ENCODE measurements around the gene CDYL.

CDYL gene

GRCh38 chr6:4941782-4942672 is 165.8 kb downstream of the CDYL start:
- no peak overlapping the region for H3K4me3 ChIP-seq (ENCODE audit: low read length)
- H3K36me3 ChIP-seq (ENCODE audit: control insufficient read depth, insufficient read depth, low read length): no peaks in the 10 kb centered on the region
- no peaks in the 10 kb centered on the region for H3K9me3 ChIP-seq (ENCODE audit: control insufficient read depth, low read length)
- no peak overlapping the region for H3K9ac ChIP-seq (ENCODE audit: low read length)
- H3K4me1 ChIP-seq (ENCODE audit: control insufficient read depth, insufficient read depth, low read length): peaks cover 10% of the 10 kb centered on the region
- H3K27me3 ChIP-seq (ENCODE audit: control insufficient read depth, insufficient read depth, low read length): no peaks in the 10 kb centered on the region

- Histone ChIP-seq H3K4me1 (ENCODE audit: control insufficient read depth, insufficient read depth, low read length) (peaks cover 10% of the 10 kb centered on the region), H3K9me3 (ENCODE audit: control insufficient read depth, low read length) (no peaks in the 10 kb centered on the region), H3K27me3 (ENCODE audit: control insufficient read depth, insufficient read depth, low read length) (no peaks in the 10 kb centered on the region), H3K36me3 (ENCODE audit: control insufficient read depth, insufficient read depth, low read length) (no peaks in the 10 kb centered on the region), H3K9ac (ENCODE audit: low read length) (no peak overlapping the region), H3K4me3 (ENCODE audit: low read length) (no peak overlapping the region)
Measured at GRCh38 chr6:4942673-4943009, 166.4 kb downstream of the CDYL start.

GRCh38 chr6:4943716-4944115 is 167.5 kb downstream of the CDYL start:
- H3K36me3 ChIP-seq (ENCODE audit: control insufficient read depth, insufficient read depth, low read length): no peaks in the 10 kb centered on the region
- H3K9ac ChIP-seq (ENCODE audit: low read length): no peak overlapping the region
- no peaks in the 10 kb centered on the region for H3K27me3 ChIP-seq (ENCODE audit: control insufficient read depth, insufficient read depth, low read length)
- H3K9me3 ChIP-seq (ENCODE audit: control insufficient read depth, low read length): no peaks in the 10 kb centered on the region
- H3K4me1 ChIP-seq (ENCODE audit: control insufficient read depth, insufficient read depth, low read length): peaks cover 10% of the 10 kb centered on the region
- no peak overlapping the region for H3K4me3 ChIP-seq (ENCODE audit: low read length)

- no peaks in the 10 kb centered on the region for H3K36me3 ChIP-seq (ENCODE audit: control insufficient read depth, insufficient read depth, low read length)
- peaks cover 10% of the 10 kb centered on the region for H3K4me1 ChIP-seq (ENCODE audit: control insufficient read depth, insufficient read depth, low read length)
- no peak overlapping the region for H3K4me3 ChIP-seq (ENCODE audit: low read length)
- no peak overlapping the region for H3K9ac ChIP-seq (ENCODE audit: low read length)
- no peaks in the 10 kb centered on the region for H3K9me3 ChIP-seq (ENCODE audit: control insufficient read depth, low read length)
- H3K27me3 ChIP-seq (ENCODE audit: control insufficient read depth, insufficient read depth, low read length): no peaks in the 10 kb centered on the region
Measured at GRCh38 chr6:4944325-4944724, 168.1 kb downstream of the CDYL start.

- no peak overlapping the region for H3K4me3 ChIP-seq (ENCODE audit: low read length)
- H3K27me3 ChIP-seq (ENCODE audit: control insufficient read depth, insufficient read depth, low read length): no peaks in the 10 kb centered on the region
- H3K9me3 ChIP-seq (ENCODE audit: control insufficient read depth, low read length): no peaks in the 10 kb centered on the region
- peaks cover 10% of the 10 kb centered on the region for H3K4me1 ChIP-seq (ENCODE audit: control insufficient read depth, insufficient read depth, low read length)
- H3K9ac ChIP-seq (ENCODE audit: low read length): no peak overlapping the region
- H3K36me3 ChIP-seq (ENCODE audit: control insufficient read depth, insufficient read depth, low read length): no peaks in the 10 kb centered on the region
Measured at GRCh38 chr6:4946521-4946920, 170.3 kb downstream of the CDYL start.

GRCh38 chr6:4947716-4948115 is 171.5 kb downstream of the CDYL start:
- H3K9me3 ChIP-seq (ENCODE audit: control insufficient read depth, low read length): no peaks in the 10 kb centered on the region
- peaks cover under 1% of the 10 kb centered on the region for H3K4me1 ChIP-seq (ENCODE audit: control insufficient read depth, insufficient read depth, low read length)
- H3K4me3 ChIP-seq (ENCODE audit: low read length): no peak overlapping the region
- no peak overlapping the region for H3K9ac ChIP-seq (ENCODE audit: low read length)
- H3K27me3 ChIP-seq (ENCODE audit: control insufficient read depth, insufficient read depth, low read length): no peaks in the 10 kb centered on the region
- H3K36me3 ChIP-seq (ENCODE audit: control insufficient read depth, insufficient read depth, low read length): no peaks in the 10 kb centered on the region

- Histone ChIP-seq H3K4me1 (ENCODE audit: control insufficient read depth, insufficient read depth, low read length) (no peaks in the 10 kb centered on the region), H3K36me3 (ENCODE audit: control insufficient read depth, insufficient read depth, low read length) (peaks cover 3% of the 10 kb centered on the region), H3K9ac (ENCODE audit: low read length) (no peak overlapping the region), H3K27me3 (ENCODE audit: control insufficient read depth, insufficient read depth, low read length) (no peaks in the 10 kb centered on the region), H3K4me3 (ENCODE audit: low read length) (no peak overlapping the region), H3K9me3 (ENCODE audit: control insufficient read depth, low read length) (no peaks in the 10 kb centered on the region)
Measured at GRCh38 chr6:4948781-4949450, 172.7 kb downstream of the CDYL start.

GRCh38 chr6:4950076-4950475 is 173.9 kb downstream of the CDYL start:
- no peaks in the 10 kb centered on the region for H3K4me1 ChIP-seq (ENCODE audit: control insufficient read depth, insufficient read depth, low read length)
- H3K9ac ChIP-seq (ENCODE audit: low read length): no peak overlapping the region
- H3K9me3 ChIP-seq (ENCODE audit: control insufficient read depth, low read length): no peaks in the 10 kb centered on the region
- no peaks in the 10 kb centered on the region for H3K27me3 ChIP-seq (ENCODE audit: control insufficient read depth, insufficient read depth, low read length)
- H3K4me3 ChIP-seq (ENCODE audit: low read length): no peak overlapping the region
- peaks cover 5% of the 10 kb centered on the region for H3K36me3 ChIP-seq (ENCODE audit: control insufficient read depth, insufficient read depth, low read length)

- Histone ChIP-seq H3K4me3 (ENCODE audit: low read length) (no peak overlapping the region), H3K4me1 (ENCODE audit: control insufficient read depth, insufficient read depth, low read length) (no peaks in the 10 kb centered on the region), H3K36me3 (ENCODE audit: control insufficient read depth, insufficient read depth, low read length) (peaks cover 5% of the 10 kb centered on the region), H3K27me3 (ENCODE audit: control insufficient read depth, insufficient read depth, low read length) (no peaks in the 10 kb centered on the region), H3K9me3 (ENCODE audit: control insufficient read depth, low read length) (no peaks in the 10 kb centered on the region), H3K9ac (ENCODE audit: low read length) (no peak overlapping the region)
Measured at GRCh38 chr6:4950836-4951533, 174.8 kb downstream of the CDYL start.

GRCh38 chr6:4953440-4953839 is 177.2 kb downstream of the CDYL start:
- Histone ChIP-seq H3K9me3 (ENCODE audit: control insufficient read depth, low read length) (no peaks in the 10 kb centered on the region), H3K9ac (ENCODE audit: low read length) (no peak overlapping the region), H3K27me3 (ENCODE audit: control insufficient read depth, insufficient read depth, low read length) (no peaks in the 10 kb centered on the region), H3K4me3 (ENCODE audit: low read length) (no peak overlapping the region), H3K36me3 (ENCODE audit: control insufficient read depth, insufficient read depth, low read length) (peaks cover 5% of the 10 kb centered on the region), H3K4me1 (ENCODE audit: control insufficient read depth, insufficient read depth, low read length) (no peaks in the 10 kb centered on the region)

GRCh38 chr6:4956625-4957024 is 180.4 kb downstream of the CDYL start:
- Histone ChIP-seq H3K4me1 (ENCODE audit: control insufficient read depth, insufficient read depth, low read length) (no peaks in the 10 kb centered on the region), H3K9ac (ENCODE audit: low read length) (no peak overlapping the region), H3K27me3 (ENCODE audit: control insufficient read depth, insufficient read depth, low read length) (peaks cover 3% of the 10 kb centered on the region), H3K36me3 (ENCODE audit: control insufficient read depth, insufficient read depth, low read length) (peaks cover 5% of the 10 kb centered on the region), H3K4me3 (ENCODE audit: low read length) (no peak overlapping the region), H3K9me3 (ENCODE audit: control insufficient read depth, low read length) (no peaks in the 10 kb centered on the region)
